Measurements from ENCODE around the gene HEG1. TPM values are rescaled to one million over a fixed set of nuclear protein-coding genes. Genes with fewer than 3 reads are reported as not detected.
A peak's percentile ranks its signal among the peaks of the same experiment; 100 is the strongest.

Gene HEG1
- total and polyA plus RNA-seq, 8 donors, result 2.3 to 56.9 (median 21.5) TPM

DNA sequence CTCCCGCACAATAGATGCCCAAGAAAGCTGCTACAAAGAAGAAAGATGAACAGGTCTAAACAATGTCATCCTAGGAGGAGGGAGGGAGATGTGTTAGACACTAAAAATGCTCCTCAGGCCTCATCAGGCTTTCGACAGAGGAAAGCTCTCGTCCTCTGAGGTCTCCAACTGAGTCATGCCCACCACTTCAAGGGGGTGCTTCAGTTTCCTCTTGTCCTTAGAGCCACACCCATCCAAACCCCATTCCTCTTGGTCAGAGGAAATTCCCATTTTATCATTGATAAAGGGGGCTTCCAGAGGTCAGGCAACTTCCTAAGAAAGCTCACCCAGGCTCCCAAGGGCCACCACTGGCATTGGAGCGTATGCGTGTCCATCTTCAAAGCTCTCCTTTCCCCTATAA lies 50.1 kb downstream of the HEG1 start:
- Histone ChIP-seq H3K9me3 (no peaks in the 10 kb centered on the region), H3K4me1 (peaks cover 5 to 64% (median 37%) of the 10 kb centered on the region in 4 donors), H3K27me3 (no peaks in the 10 kb centered on the region), H3K4me3 (no peak overlapping the region), H3K36me3 (peaks cover 0 to 90% (median 72%) of the 10 kb centered on the region in 4 donors), H3K27ac (no peak overlapping the region)
- TF ChIP-seq POLR2A (IDR thresholded peaks at IDR 0.05) (no peak), EP300 (IDR thresholded peaks at IDR 0.05) (no peak), POLR2AphosphoS5 (IDR thresholded peaks at IDR 0.05) (no peak)
- TF ChIP-seq, protein P1, sequence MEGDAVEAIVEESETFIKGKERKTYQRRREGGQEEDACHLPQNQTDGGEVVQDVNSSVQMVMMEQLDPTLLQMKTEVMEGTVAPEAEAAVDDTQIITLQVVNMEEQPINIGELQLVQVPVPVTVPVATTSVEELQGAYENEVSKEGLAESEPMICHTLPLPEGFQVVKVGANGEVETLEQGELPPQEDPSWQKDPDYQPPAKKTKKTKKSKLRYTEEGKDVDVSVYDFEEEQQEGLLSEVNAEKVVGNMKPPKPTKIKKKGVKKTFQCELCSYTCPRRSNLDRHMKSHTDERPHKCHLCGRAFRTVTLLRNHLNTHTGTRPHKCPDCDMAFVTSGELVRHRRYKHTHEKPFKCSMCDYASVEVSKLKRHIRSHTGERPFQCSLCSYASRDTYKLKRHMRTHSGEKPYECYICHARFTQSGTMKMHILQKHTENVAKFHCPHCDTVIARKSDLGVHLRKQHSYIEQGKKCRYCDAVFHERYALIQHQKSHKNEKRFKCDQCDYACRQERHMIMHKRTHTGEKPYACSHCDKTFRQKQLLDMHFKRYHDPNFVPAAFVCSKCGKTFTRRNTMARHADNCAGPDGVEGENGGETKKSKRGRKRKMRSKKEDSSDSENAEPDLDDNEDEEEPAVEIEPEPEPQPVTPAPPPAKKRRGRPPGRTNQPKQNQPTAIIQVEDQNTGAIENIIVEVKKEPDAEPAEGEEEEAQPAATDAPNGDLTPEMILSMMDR (IDR thresholded peaks at IDR 0.05), result no peak
- WGBS, 5 donors, result 92 to 98% (median 95%) methylated on average over 5 of the region's 5 CpGs
- intact Hi-C loops (cut with DNase I; ENCODE audit: low total_unique reads), result no loop called here
- DNase-seq, result no peak

DNA sequence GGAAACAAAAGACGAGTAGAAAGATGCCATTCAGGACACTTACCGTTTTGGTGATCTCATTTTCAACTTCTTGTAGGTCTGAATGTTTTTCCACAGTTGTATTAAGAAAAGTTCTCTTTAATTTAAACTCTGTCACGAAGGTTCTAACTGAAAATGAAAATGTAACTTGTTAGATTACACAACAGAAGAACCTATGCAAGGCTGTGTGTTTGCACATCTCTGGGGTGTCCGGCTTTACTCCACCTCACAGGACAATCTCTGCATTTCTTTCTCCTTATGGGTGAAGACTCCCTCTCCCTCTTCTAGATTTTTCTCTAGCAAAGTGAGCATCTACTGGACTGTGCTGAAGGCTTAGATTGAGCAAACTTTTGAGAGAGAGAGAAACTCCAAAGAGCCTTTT lies 50.6 kb downstream of the HEG1 start:
- H3K36me3 ChIP-seq, result peaks cover 0 to 89% (median 71%) of the 10 kb centered on the region in 4 donors
- H3K9me3 ChIP-seq, result no peaks in the 10 kb centered on the region
- no peak overlapping the region for H3K4me3 ChIP-seq
- WGBS, 5 donors, result 76 to 85% (median 81%) methylated on average over 4 of the region's 4 CpGs
- H3K27me3 ChIP-seq, result no peaks in the 10 kb centered on the region
- intact Hi-C loops (cut with DNase I; ENCODE audit: low total_unique reads), result no loop called here
- no peak for DNase-seq
- no peak overlapping the region for H3K27ac ChIP-seq
- peaks cover under 1 to 64% (median 36%) of the 10 kb centered on the region in 4 donors for H3K4me1 ChIP-seq
- TF ChIP-seq POLR2A (IDR thresholded peaks at IDR 0.05) (no peak), POLR2AphosphoS5 (IDR thresholded peaks at IDR 0.05) (no peak), EP300 (IDR thresholded peaks at IDR 0.05) (no peak)
- TF ChIP-seq, protein P1 (IDR thresholded peaks at IDR 0.05), result no peak

DNA sequence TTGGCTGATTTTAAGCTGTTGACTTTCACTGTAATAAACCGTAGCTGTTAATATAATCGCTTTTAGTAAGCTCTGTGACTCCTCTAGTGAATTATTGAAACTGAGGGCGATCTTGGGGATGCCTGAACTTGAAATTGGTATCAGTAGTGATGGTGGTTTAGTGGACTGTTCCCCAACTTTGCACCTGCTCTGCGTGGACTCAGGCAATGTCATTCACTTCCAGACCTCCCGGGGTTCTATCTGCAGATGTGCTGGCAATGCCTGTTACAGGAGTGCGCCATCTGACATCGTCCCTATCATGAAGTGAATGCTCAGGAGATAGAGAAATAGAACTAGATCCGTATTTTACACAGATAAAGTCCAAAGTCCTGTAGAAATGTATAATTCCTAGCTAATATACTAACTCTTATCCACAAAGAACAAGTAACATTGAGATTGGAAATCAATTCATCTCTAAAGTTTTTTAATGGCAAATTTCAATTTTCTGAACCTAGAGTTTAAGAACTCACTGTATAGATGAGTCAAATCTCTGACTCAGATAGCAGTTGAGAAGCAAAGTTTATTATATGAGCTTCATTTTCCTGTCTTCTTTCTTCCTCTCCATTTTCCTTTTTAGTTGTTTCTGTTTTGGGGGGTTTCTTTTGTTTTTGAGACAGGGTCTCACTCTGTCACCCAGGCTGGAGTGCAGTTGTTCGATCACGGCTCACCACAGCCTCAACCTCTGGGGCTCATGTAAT lies 51.8 kb downstream of the HEG1 start:
- intact Hi-C loops (cut with DNase I; ENCODE audit: low total_unique reads), result no loop called here
- H3K27me3 ChIP-seq, result no peaks in the 10 kb centered on the region
- H3K27ac ChIP-seq, result no peak overlapping the region
- DNase-seq, result no peak
- H3K36me3 ChIP-seq, result peaks cover 0 to 82% (median 66%) of the 10 kb centered on the region in 4 donors
- WGBS, 5 donors, result 79 to 86% (median 85%) methylated on average over 10 of the region's 10 CpGs
- peaks cover 10 to 71% (median 44%) of the 10 kb centered on the region in 4 donors for H3K4me1 ChIP-seq
- no peak for TF ChIP-seq EP300 (IDR thresholded peaks at IDR 0.05)
- TF ChIP-seq POLR2A (IDR thresholded peaks at IDR 0.05), result no peak
- no peak for TF ChIP-seq POLR2AphosphoS5 (IDR thresholded peaks at IDR 0.05)
- TF ChIP-seq, protein P1 (IDR thresholded peaks at IDR 0.05), result no peak
- H3K4me3 ChIP-seq, result no peak overlapping the region
- no peaks in the 10 kb centered on the region for H3K9me3 ChIP-seq

DNA sequence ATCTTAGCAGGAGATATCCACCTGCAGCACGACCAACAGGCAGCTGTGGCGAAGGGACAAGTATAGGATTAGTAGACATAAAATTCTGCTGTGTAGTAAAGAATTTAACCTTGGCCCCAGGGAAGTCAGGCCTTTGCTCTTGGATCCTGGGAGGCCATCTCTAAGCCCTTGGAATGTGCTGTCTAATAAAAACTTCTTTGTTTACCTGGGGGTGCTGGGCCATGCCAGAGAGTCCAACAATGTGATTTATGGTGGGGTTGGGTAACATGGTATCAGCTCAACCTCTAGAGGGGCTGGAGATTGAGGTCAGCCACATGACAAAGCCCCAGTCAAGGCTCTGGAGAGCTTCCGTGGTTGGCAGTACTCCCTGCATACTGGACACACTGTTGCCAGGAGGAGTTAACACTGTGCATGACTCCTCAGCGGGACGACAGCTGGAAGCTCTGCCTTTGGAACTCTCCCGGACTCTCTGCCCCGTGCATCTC lies 52.4 kb downstream of the HEG1 start:
- Histone ChIP-seq H3K4me1 (peaks cover 15 to 76% (median 49%) of the 10 kb centered on the region in 4 donors), H3K27ac (no peak overlapping the region), H3K4me3 (no peak overlapping the region), H3K9me3 (no peaks in the 10 kb centered on the region), H3K36me3 (peaks cover 0 to 80% (median 62%) of the 10 kb centered on the region in 4 donors), H3K27me3 (no peaks in the 10 kb centered on the region)
- peak in 1 of 2 donors; percentile 66 for DNase-seq
- TF ChIP-seq, protein P1 (IDR thresholded peaks at IDR 0.05), result no peak
- TF ChIP-seq EP300 (IDR thresholded peaks at IDR 0.05) (no peak), POLR2A (IDR thresholded peaks at IDR 0.05) (no peak), POLR2AphosphoS5 (IDR thresholded peaks at IDR 0.05) (no peak)
- 38 to 70% (median 59%) methylated on average over 6 to 7 of the region's 7 CpGs for WGBS, 5 donors
- intact Hi-C loops (cut with DNase I; ENCODE audit: low total_unique reads), result no loop called here

All from stomach (tissue), 9 donors.